ENCODE data around the gene DCAF11. TPM values are rescaled to one million over a fixed set of nuclear protein-coding genes. Genes with fewer than 3 reads are reported as not detected.

Gene DCAF11
- total RNA-seq, 4 donors from 2014 or later, result 42.9 to 87.4 (median 57.8) TPM

DNA sequence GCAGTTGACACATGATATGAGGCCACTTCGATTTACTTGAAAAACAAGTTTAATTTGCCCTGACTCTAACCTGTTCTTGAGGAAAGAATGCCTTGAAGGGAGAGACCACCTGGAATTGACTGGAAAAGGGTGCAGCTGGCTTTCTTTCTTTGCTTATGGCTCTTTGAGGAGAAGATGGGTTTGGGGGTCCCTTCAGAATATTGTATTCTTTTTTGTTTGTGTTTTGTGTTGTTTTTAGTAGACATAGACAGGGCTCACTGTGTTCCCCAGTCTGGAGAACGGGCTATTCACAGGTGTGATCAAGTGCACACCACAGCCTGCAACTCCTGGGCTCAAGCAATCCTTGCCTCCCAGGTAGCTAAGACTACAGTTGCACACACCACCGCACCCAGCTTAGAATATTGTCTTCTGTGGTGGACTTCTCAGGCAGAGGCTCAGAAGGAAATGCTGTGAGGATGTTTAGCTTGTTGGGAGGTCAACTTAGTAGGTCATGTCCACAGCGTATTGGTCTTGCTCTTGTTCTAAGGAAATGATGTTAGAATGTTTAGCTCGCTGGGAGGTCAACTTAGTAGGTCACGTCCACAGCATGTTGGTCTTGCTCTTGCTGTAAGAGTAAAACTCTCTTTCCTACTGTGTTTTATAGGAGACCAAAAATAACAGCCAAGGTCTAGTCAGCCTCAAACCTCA lies 1.7 kb downstream of the DCAF11 start:
- no peak for DNase-seq
- no peaks in the 10 kb centered on the region for H3K27me3 ChIP-seq
- no peaks in the 10 kb centered on the region for H3K9me3 ChIP-seq
- peak overlapping the region in 1 of 2 donors; percentile 60 for H3K4me3 ChIP-seq
- intact Hi-C loops (cut with DNase I; ENCODE audit: low total_unique reads), result no loop called here
- H3K27ac ChIP-seq, result no peak overlapping the region
- TF ChIP-seq, protein P1, sequence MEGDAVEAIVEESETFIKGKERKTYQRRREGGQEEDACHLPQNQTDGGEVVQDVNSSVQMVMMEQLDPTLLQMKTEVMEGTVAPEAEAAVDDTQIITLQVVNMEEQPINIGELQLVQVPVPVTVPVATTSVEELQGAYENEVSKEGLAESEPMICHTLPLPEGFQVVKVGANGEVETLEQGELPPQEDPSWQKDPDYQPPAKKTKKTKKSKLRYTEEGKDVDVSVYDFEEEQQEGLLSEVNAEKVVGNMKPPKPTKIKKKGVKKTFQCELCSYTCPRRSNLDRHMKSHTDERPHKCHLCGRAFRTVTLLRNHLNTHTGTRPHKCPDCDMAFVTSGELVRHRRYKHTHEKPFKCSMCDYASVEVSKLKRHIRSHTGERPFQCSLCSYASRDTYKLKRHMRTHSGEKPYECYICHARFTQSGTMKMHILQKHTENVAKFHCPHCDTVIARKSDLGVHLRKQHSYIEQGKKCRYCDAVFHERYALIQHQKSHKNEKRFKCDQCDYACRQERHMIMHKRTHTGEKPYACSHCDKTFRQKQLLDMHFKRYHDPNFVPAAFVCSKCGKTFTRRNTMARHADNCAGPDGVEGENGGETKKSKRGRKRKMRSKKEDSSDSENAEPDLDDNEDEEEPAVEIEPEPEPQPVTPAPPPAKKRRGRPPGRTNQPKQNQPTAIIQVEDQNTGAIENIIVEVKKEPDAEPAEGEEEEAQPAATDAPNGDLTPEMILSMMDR (IDR thresholded peaks at IDR 0.05), result no peak
- TF ChIP-seq POLR2A (IDR thresholded peaks at IDR 0.05), result no peak
- H3K4me1 ChIP-seq, result no peaks in the 10 kb centered on the region
- no peaks in the 10 kb centered on the region for H3K36me3 ChIP-seq

DNA sequence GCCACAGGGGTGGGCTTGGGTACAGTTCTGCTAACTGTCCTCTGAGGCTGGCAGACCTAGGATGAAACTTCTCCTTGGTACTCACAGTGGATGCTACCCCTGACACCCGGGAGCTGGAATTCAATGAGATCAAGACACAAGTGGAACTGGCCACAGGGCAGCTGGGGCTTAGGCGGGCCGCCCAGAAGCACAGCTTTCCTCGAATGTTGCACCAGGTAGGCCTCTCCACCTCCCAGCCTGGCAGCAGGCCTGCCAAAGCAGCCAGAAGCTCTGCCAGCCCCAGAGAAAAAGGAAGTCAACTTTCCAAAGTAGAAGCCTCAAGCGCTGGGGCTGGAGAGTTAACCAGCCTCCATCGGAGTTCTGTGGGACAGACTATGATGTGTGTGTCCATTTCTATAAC lies 2.6 kb downstream of the DCAF11 start:
- Histone ChIP-seq H3K9me3 (no peaks in the 10 kb centered on the region), H3K4me3 (no peak overlapping the region), H3K27ac (no peak overlapping the region), H3K4me1 (no peaks in the 10 kb centered on the region), H3K36me3 (no peaks in the 10 kb centered on the region), H3K27me3 (no peaks in the 10 kb centered on the region)
- intact Hi-C loops (cut with DNase I; ENCODE audit: low total_unique reads), result no loop called here
- TF ChIP-seq, protein P1 (IDR thresholded peaks at IDR 0.05), result no peak
- TF ChIP-seq POLR2A (IDR thresholded peaks at IDR 0.05), result no peak
- DNase-seq, result no peak

DNA sequence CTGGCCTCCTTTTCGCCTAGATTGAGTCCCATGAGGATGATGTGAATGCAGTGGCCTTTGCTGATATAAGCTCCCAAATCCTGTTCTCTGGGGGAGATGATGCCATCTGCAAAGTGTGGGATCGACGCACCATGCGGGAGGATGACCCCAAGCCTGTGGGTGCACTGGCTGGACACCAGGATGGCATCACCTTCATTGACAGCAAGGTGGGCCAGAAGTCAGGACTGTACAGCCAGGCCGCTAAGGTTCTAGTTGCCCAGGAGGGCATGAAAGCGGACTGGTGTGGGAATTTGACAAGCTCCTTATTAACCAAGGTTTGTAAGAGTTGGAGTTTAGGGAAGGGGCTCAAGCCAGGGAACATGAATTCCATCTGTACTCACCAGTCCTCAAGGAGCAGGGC lies 5.1 kb downstream of the DCAF11 start:
- DNase-seq, result no peak
- Histone ChIP-seq H3K9me3 (no peaks in the 10 kb centered on the region), H3K27me3 (no peaks in the 10 kb centered on the region), H3K4me3 (no peak overlapping the region), H3K36me3 (no peaks in the 10 kb centered on the region), H3K27ac (no peak overlapping the region), H3K4me1 (no peaks in the 10 kb centered on the region)
- TF ChIP-seq, protein P1 (IDR thresholded peaks at IDR 0.05), result no peak
- TF ChIP-seq POLR2A (IDR thresholded peaks at IDR 0.05), result no peak
- intact Hi-C loops (cut with DNase I; ENCODE audit: low total_unique reads), result no loop called here

DNA sequence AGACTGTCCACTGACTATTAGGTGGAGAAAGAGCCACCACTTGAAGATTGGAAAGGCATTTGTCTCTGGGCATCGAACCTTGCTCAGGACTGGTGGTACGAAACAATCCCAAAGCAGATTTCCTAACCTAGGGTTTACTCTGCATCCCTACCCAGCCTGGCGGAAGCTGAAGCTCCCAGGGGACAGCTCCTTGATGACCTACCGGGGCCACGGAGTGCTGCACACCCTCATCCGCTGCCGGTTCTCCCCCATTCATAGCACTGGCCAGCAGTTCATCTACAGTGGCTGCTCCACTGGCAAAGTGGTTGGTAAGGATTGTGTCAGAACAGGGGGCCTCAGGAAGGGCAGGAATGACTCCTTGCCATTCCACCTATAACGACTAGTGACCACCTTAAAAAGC lies 6.6 kb downstream of the DCAF11 start:
- Histone ChIP-seq H3K9me3 (no peaks in the 10 kb centered on the region), H3K4me3 (no peak overlapping the region), H3K27me3 (no peaks in the 10 kb centered on the region), H3K27ac (no peak overlapping the region), H3K36me3 (no peaks in the 10 kb centered on the region), H3K4me1 (no peaks in the 10 kb centered on the region)
- intact Hi-C loops (cut with DNase I; ENCODE audit: low total_unique reads), result no loop called here
- TF ChIP-seq, protein P1 (IDR thresholded peaks at IDR 0.05), result no peak
- no peak for TF ChIP-seq POLR2A (IDR thresholded peaks at IDR 0.05)
- no peak for DNase-seq

DNA sequence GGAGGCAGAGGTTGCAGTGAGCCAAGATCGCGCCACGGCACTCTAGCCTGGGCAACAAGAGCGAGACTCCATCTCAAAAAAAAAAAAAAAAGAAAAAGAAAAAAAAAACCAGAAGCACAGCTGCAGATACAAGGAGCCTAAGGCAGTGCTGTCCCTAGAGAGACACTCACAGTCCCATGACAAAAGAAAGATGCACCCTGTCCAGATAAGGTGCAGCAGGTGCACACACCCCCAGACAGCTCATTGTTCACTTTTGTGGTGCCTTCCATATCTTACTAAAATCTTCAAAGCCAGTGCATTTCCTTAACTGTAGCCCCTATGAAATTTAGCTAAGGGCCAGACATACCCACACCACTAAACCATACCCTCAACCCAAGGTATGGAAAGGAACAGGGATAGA lies 7.8 kb downstream of the DCAF11 start:
- intact Hi-C loops (cut with DNase I; ENCODE audit: low total_unique reads), result no loop called here
- TF ChIP-seq POLR2A (IDR thresholded peaks at IDR 0.05), result no peak
- TF ChIP-seq, protein P1 (IDR thresholded peaks at IDR 0.05), result no peak
- Histone ChIP-seq H3K4me1 (no peaks in the 10 kb centered on the region), H3K4me3 (no peak overlapping the region), H3K9me3 (no peaks in the 10 kb centered on the region), H3K36me3 (no peaks in the 10 kb centered on the region), H3K27me3 (no peaks in the 10 kb centered on the region), H3K27ac (no peak overlapping the region)
- DNase-seq, result no peak

Data from uterus (tissue), 4 donors.